Right kidney (tissue), 1 donor: ENCODE measurements around the gene MINDY4.

Experiments
- DNase-seq: peaks from one replicate; pipeline ENCODE4 v3.0.0-alpha.2; 2016

MINDY4 gene

DNA sequence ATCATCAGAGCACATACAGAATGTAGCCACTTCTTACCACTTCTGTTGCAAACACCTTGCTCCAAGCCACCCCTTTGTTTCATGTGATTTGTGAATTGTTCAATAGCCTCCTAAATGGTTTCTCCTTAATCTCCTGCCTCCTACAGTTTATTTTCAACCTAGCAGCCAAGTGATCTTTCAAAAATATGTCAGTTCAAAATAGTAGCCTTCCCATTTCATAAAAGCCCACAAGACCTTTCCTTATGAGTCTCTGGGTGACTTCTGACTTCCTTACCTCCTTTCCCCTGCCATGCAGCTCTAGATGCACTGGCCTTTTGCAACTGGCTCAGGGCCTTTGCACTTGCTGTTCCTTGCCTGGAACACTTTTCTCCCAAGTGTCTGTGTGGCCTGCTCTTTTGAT, 4.8 kb downstream of the MINDY4 start:
- no peak for DNase-seq

DNA sequence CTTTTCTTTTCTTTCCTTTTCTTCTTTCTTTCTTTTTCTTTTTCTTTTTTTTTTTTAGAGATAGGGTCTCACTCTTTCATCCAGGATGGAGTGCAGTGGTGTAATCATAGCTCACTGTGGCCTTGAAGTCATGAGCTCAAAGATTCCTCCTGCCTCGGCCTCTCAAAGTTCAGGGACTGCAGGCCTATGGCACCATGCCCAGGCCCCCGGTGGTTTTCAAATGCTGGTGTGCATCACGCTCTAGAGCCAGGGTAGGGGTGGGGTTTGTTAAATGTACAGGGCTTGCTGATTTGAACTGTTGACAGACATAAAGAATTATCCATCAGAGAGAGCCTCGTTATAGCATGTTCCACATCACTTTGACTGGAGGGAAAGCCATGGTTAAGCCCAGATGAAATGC, 5.8 kb downstream of the MINDY4 start:
- DNase-seq: no peak

DNA sequence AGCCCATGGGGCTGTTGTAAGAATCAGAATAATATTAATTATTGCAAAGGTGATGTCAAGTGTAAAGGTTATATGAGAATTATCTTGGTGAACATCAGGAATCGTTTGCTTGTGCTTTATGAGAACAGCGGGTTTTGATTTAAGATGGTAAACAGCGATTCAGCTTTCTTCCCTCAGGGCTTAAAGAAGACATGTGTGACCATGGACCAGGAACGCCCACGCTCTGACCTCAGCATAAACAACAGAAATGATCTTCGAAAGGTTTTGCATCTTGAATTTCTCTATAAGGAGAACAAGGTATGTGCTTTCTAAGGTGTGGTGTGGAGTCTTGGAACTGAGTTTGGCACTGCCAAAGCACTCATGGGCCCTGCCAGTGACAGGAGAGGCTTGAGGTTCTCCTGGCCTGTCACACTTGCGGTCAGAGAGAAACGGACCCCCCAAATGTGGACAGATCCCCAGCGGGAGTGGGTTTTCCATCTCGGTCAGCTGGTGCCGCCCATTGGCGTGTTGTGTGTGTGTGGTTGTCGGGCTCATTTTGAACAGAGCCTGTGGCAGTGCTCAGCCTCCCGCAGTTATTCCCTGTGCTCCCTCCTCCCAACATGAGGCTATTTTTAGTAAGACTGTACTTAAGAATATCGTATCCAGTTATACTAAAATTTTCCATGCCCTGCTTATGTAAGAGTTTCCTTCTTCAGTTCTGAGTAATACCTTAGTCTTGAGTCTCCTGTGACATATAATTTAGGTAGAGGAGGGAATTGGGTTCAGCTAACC, 7.2 kb downstream of the MINDY4 start:
- no peak for DNase-seq

DNA sequence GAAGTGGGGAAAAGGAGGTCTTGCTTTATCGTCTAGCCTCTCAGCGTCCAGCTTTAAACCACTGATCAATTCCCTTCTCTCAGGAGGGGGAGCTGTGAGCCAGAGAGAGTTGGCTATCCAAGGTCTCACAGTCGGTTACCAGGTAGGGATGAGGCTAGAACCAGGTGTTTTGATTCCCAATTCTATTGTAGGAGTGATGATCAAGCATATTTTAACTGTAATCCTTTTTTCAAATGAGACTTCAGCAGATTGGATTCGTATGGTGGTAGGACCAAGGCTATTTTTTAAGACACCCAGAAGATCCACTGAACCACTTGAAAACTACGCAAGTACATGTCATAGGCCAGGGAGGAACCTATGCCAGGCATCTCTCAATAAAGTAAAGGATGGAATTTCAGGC, 8.4 kb downstream of the MINDY4 start:
- no peak for DNase-seq

DNA sequence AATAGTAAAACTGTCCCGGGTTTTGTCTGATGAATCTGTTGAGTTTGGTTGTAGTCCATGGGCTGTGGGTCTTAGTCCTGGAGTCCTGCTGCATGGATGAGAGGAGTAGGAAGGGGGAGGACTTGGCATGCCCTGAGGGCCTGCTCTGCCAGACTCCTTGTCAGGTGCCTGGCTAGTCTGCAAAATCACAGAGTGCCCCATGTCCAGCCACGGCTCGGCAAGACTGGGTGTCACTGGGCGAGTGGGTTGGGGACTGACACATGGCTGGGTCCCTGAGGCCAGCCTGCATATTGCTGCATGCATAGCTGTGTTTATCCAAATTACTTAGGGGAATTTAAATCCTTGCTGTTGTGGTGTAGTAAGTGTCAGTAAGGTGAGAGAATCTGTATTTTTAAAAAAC, 9.7 kb downstream of the MINDY4 start:
- DNase-seq: no peak

DNA sequence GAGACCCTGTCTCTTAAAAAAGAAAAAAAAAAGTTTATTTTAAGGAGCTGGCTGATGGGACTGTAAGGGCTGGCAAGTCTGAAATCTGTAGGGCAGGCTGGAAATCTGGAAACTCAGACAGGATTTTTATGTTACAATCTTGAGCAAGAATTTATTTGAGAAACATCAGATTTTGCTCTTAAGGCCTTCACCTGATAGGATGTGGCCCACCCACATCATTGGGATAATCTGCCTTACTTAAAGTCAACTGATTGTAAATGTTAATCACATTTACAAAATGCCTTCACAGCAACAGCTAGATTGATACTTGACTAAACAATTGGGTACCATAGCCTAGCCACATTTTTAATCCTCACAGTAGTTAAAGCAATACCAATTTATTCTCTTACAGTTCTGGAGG, 11.5 kb downstream of the MINDY4 start:
- no peak for DNase-seq

DNA sequence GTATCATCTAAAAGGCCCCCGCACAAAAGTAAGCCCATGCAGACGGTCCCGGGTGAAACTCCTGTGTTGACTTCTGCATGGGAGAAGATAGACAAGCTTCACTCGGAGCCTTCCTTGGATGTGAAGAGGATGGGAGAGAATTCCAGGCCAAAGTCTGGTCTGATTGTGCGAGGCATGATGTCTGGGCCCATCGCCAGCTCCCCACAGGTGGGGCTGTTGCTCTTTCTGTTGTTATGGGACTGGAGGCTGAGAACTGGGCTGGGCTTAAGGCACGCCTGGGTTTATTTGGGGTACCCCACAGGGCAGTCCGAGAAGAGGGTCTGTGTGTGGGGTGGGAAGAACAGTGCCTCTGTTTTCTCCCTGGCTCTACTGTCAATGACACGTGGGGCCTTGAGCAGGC, 14.6 kb downstream of the MINDY4 start:
- no peak for DNase-seq

DNA sequence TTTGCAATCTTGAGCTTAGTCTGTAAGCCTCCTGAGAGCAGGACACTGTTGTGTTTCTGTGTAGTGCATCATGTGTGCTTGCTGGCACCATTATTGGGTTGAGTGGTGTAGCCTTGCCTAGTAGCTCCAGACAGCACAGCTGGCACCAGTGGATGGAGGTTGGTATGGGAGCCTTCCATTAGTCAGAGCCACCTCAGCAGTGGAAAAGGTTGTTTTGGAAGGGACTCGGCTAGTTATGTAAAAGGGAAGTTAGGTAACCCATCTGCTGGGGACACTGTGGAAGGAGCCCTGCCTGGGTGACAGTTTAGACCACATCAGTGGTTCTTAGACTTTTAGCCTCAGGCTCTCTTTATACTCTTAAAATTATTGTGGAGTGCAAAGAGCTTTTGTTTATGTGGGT, 16.3 kb downstream of the MINDY4 start:
- no peak for DNase-seq

DNA sequence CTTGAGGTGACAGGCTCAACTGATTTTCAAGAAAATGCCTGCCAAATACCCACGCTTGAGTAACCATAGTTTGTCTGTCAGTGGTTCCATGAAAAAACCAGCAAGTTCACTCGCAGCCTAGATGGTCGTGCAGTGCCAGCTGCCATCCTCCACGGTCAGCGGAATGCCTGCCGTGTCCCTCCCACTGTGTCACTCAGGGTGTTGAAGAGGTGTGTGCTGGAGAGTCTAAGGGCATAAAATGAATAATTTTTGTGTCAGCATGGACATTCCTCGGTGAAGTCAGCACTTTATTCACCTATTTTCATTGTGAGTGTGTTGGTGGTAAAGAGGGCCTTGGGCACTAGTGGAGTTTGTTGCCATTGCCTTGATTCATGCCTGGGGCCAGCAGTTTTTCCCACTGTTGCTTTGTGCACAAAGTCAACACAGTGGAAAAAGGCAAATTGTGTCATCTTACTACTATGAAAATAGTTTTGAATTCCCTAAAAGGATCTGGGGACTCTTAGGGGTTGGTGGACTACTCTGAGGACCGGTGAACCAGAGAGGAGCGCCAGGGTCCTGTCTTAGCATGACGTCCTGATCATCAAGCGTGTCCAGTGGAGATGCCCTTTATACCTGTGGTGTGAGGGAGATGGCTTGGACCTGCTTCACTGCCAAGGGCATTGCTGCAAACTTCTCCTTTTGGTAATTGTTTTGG, 17.6 kb downstream of the MINDY4 start:
- no peak for DNase-seq

DNA sequence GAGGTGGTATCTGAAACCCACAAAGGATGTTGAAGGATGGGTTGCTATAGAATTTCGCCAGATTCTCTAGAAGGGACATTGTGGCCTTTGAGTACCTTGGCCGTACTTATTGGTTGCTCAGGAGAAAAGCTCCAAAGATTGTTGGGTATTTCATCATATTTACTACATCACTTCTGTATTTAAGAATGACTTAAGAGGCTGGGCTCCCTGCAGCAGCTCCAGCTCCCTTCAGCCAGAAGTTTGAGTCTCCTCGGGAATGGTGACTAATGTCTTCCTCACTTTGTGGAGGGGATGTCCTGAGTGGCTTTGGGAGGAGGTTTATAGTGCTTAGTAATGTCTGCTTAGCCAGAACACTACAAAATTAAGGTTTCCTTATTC, 18.1 kb downstream of the MINDY4 start:
- no peak for DNase-seq

DNA sequence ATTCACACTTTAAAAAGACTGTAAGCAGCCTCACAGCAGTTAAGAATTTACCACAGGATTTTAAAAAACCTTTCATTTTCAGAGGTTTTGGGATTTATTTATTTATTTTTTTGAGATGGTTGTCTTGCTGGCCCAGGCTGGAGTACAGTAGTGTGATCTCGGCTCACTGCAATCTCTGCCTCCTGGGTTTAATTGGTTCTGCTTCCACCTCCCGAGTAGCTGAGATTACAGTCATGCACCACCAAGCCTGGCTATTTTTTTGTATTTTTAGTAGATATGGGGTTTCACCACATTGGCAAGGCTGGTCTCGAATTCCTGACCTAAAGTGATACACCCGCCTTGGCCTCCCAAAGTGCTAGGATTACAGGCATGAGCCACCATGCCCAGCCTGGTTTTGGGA, 19.1 kb downstream of the MINDY4 start:
- no peak for DNase-seq

DNA sequence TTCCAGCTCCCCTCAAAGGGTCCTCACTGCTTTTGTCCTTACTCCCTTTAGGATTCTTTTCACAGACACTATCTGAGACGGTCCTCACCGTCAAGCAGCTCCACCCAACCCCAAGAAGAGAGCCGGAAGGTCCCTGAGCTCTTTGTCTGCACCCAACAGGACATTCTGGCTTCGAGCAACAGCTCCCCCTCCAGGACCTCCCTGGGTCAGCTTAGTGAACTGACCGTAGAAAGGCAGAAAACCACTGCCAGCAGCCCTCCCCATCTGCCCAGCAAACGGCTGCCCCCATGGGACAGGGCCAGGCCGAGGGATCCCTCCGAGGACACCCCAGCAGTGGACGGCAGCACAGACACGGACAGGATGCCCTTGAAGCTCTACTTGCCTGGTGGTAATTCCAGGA, 19.9 kb downstream of the MINDY4 start:
- DNase-seq: no peak

DNA sequence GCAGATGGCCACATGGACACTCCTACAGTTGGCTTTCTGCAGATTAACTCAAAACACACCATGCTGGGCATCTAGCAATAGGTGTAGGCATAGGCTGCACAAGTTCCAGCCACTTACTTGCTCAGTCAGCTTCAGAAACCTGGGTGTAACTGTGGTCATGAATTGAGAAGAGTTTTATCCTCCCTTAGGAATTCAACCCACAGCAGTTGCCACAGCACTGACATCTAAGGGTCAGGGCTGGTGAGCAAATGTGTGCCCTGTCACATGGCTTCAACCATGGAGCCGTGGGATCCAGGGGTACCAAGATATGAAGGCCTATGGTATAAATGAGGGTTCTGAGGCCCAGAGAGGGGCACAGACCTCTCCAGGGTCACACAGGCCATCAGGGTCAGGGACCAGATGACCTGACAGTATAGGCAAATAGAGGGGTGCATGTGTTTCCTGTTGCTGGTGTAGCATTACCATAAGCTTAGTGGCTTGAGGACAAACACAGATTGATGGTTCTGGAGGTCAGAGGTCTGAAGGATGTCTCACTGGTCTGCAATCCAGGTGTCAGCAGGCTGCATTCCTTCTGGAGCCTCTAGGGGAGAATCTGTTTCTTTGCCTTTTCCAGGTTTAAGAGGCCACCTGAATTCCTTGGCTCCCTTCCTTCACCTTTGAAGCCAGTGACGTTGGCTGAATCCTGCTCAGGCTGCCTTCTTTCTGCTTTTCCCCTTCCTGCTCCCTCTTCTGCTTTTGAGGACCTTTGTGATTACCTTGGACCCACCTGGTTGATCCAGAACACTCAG, 24.1 kb downstream of the MINDY4 start:
- no peak for DNase-seq

DNA sequence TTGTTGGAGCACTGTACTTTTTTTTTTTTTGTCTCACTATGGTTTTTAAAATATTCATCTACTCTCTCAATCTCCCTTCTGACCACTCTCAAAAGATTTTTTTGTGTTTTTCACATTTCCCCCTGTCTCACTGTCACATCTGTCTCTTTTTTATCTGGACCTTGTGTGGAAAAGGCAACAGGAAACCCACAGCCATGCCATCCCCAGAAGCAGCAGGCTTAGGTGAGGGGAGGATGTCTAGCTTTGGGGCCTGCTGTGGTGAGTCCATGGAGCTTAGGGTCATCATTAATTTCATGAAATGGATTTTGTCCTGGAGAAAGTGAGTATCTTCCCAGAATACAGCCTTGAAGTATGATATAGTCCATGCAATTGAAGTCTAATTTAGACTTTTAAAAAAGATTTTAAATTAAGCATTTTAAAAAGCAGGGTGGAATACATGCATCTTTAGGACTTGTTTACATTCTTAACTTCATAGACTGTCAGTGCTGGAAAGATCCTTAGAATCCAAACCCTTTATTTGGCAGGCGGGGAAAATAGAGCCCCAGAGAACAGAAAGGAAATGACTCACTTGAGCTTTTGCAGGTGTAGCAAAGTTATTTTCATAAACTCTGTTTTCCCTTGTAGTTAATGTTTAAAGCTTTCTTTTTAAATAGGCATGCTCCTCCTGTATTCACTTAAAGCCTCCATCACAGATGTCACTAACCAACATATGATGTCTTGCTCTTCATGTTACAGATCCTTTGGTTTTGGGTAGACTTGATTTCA, 25.1 kb downstream of the MINDY4 start:
- no peak for DNase-seq

DNA sequence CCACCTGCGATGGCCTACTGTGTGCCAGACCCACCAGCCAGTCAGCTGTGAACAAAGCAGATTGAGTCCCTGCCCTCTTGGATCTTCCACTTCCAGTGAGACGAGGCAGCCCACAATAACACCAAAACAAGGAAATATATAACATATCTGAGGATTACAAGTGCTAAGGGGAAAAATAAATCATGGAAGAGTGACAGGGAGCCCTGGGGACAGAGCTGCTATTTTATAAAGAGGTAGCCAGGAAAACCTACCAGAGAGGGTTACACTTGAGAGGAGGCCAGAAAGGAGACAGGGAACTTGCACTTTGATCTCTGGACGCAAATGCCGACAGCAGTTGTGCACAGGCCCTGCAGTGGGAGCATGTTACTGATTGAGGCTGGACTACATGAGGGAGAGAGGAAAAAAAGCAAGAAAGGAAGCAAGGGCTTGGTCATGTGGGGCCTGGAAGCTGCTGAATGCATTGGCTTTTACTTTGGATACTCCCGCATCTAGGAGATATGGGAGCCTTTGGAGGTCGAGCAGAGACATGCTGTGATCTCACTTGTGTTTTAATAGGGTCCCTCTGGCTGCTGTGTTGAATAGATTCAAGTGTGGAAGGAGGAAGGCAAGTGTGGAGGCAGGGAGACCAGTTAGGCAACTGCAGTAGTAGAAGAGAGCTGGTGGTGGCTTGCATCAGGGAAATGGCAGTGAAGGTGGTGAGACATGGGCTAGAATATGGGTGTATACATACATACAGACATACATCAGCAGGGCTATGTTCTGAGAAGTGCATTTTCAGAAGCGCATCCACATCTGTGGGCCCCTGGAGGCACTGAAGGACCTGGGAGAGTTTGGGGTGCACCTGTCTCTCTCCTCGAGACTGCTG, 26.2 kb downstream of the MINDY4 start:
- no peak for DNase-seq

DNA sequence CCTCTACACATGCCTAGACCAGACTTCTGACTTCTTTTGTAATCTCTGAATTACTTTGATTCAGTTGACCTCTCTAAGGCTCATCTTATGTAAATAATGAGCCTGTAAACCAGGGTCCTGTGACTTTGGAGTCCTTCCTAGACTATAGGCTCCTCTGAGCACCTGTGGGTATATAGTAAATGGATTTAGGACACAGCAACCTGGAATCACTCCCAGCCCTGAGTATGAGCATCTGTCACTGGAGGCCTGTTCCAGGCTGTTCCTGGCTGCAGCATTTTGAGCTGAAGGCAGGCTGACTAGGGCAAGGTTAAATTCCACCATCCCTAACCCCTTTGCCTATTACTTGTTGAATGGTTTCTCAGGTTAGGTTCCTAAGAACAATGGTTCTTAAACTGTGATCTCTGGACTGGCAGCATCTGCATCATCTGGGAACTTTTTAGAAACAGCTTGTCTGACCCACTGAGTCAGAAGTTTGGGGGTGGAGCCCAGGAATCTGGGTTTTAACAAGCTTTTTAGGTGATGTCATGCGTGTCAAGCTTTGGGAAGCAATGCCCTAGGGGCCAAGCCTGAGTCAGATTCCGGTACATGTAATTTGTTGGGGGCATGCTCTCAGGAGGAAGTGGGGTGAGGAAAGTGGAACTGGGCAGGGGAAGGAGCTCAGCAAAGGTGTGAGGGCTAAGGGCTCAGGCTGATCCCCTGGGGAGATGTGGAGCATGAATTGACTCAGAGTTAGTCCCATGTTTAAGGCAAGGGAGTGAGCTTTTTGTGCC, 28.2 kb downstream of the MINDY4 start:
- DNase-seq: no peak

DNA sequence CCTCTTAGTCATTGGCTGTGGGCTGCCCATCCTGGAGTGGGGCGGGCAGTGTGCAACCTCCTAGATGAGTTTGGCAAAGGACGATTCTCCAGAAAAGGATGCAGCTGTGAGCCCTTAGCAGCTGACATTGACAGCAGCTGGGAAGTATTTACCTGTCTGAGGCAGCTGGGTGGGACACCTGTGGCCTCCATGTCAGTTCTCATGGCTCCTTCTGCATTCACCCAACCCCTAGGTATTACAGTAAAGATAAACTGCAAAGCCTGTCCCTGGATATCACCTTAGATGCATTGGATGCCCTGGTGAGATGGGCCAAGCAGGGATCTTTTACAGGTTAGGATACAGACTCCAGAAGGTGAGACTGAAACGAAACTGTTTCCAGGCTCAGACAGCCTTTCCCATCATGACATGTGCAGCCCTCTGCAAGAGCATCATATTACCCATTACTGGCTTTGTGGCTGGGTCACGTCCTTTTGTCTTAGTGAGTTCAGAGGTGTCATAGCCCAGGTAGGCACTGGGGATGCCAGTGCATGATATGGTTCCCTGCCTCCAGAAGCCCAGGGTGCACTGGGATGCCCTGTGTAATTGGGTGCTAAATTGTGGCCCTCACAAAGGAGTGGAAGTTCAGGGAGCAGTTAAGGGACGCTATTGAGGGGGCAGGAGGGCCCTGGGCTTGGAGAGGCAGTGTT, 28.9 kb downstream of the MINDY4 start:
- no peak for DNase-seq

DNA sequence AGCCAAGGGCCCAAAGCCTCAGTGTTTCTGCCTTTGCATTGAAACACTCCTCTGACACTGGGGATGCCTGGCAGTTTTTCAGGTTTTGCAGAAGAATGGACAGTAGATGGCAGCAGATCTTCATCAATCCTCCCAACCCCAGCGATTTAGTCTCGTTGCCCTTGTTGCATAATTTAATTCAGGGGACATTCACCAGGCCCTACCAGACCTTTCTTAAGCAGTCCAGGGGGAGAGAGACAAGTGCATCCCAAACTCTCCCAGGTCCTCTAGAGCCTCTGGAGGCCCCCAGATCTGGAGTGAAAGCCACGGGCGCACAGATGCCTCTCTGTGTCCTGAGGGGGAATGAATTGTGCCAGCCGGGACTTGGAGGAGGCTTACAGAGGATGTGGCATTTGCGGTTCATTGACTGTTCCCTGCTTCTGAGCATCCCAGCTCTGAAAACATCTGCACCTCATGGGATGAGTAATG, 29.6 kb downstream of the MINDY4 start:
- peak; percentile 43 for DNase-seq

DNA sequence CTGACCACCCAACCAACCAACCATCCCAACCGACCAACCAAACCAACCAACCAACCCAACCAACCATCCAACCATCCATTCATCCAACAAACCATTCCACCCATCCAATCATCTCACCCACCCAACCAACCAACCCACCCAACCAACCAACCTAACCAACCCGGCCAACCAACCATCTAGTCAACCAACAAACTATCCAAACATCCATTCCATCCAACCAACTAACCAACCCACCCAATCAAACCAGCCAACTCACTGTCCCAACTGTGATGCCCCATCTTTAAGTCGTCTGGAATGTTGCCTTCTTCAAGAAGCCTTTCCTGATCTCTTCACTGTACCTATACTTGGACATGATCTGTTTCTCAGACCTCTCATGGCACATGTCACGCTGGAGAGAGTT, 31.6 kb downstream of the MINDY4 start:
- DNase-seq: no peak

DNA sequence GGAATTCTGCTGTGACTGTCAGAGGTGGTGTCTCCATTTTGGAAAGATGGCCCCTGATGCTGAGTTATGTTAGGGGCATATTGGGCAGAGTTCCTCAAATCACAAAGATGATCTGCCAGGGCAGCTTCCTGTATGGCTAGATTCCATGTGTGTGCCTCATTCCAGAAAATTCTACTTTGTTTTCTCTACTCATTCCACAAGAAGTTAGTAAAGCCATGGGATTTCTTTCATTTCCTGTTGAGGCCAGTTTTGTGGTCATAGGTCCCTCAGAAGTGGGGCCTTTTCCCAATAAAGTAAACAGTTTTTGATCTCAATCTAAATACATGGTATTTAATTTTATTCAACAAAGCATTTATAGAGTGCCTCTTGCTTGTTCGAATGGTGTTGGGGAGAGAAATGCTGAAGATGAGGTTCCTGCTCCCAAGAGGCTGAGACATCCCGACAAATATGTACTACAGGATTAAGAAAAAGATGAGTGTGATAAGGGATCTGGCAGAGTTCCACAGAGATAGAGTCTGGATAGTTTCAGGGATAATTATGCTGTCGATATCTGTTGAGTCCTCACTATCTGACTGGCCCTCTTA, 33.0 kb downstream of the MINDY4 start:
- no peak for DNase-seq
